ENCODE measurements around the gene PRR33. TPM values are rescaled to one million over a fixed set of nuclear protein-coding genes. Genes with fewer than 3 reads are reported as not detected.

Gene PRR33
- total RNA-seq, 1 donor from 2014 or later = 0.75 TPM

GRCh38 chr11:1857064-1857463 is 34.6 kb downstream of the PRR33 start:
- intact Hi-C loops (cut with DNase I) = no loop called here
- no peak for DNase-seq (ENCODE audit: low spot score)

GRCh38 chr11:1856306-1857005 is 35.2 kb downstream of the PRR33 start:
- no peak for DNase-seq (ENCODE audit: low spot score)
- intact Hi-C loops (cut with DNase I) = no loop called here

- DNase-seq (ENCODE audit: low spot score) = no peak
- intact Hi-C loops (cut with DNase I) = no loop called here
These were observed 35.8 kb downstream of the PRR33 start for GRCh38 chr11:1855886-1856265.

- DNase-seq (ENCODE audit: low spot score) = no peak
- intact Hi-C loops (cut with DNase I) = no loop called here
These were observed 36.5 kb downstream of the PRR33 start for GRCh38 chr11:1854949-1855885.

- intact Hi-C loops (cut with DNase I) = no loop called here
- DNase-seq (ENCODE audit: low spot score) = no peak
These were observed 37.4 kb downstream of the PRR33 start for GRCh38 chr11:1854132-1854948.

- intact Hi-C loops (cut with DNase I) = no loop called here
- DNase-seq (ENCODE audit: low spot score) = no peak
These were observed 38.1 kb downstream of the PRR33 start for GRCh38 chr11:1853376-1854131.

GRCh38 chr11:1852877-1853276 is 38.8 kb downstream of the PRR33 start, which contains the start of gene LSP1:
Gene LSP1 (plus strand): TSS chr11:1853084. CDS start chr11:1853145, 61 bp downstream.
- intact Hi-C loops (cut with DNase I) = no loop called here
- peak; percentile 88 for DNase-seq (ENCODE audit: low spot score)

- no peak for DNase-seq (ENCODE audit: low spot score)
- intact Hi-C loops (cut with DNase I) = no loop called here
These were observed 39.3 kb downstream of the PRR33 start for GRCh38 chr11:1852271-1852876.

GRCh38 chr11:1851468-1852180 is 40.1 kb downstream of the PRR33 start:
- intact Hi-C loops (cut with DNase I) = no loop called here
- DNase-seq (ENCODE audit: low spot score) = no peak

- no peak for DNase-seq (ENCODE audit: low spot score)
- intact Hi-C loops (cut with DNase I) = no loop called here
These were observed 42.9 kb downstream of the PRR33 start for GRCh38 chr11:1848640-1849430.

GRCh38 chr11:1847926-1848639 is 43.6 kb downstream of the PRR33 start:
- intact Hi-C loops (cut with DNase I) = no loop called here
- DNase-seq (ENCODE audit: low spot score) = no peak

GRCh38 chr11:1847006-1847735 is 44.5 kb downstream of the PRR33 start:
- intact Hi-C loops (cut with DNase I) = no loop called here
- no peak for DNase-seq (ENCODE audit: low spot score)

- no peak for DNase-seq (ENCODE audit: low spot score)
- intact Hi-C loops (cut with DNase I) = no loop called here
These were observed 45.2 kb downstream of the PRR33 start for GRCh38 chr11:1846453-1846932.

- no peak for DNase-seq (ENCODE audit: low spot score)
- intact Hi-C loops (cut with DNase I) = no loop called here
These were observed 45.9 kb downstream of the PRR33 start for GRCh38 chr11:1845561-1846452.

GRCh38 chr11:1845095-1845429 is 46.6 kb downstream of the PRR33 start:
- no peak for DNase-seq (ENCODE audit: low spot score)
- intact Hi-C loops (cut with DNase I) = no loop called here
